Smooth muscle cell of trachea (primary cell): ENCODE results near the gene ANKDD1A. TPM values are rescaled to one million over a fixed set of nuclear protein-coding genes. Genes with fewer than 3 reads are reported as not detected.

ENCODE experiments used
- total RNA-seq: library from RNA; depleted of rRNA; stranded (reverse); fragments of >200 nt; gene quantifications from 2 replicates; pipeline ENCODE4 v1.2.1, GENCODE V29; 2014

The ANKDD1A gene
- total RNA-seq = 9.2 and 19.0 TPM in 2 replicates

GRCh38 chr15:64911311-64912186, at the start of gene ANKDD1A:
Gene ANKDD1A, plus strand, starts transcription at chr15:64911902. Its CDS starts 29 bp downstream, at chr15:64911931.

GRCh38 chr15:64989416-64990167, 77.9 kb downstream of the ANKDD1A start, which contains the start of gene SPG21:
Gene SPG21, minus strand, starts transcription at chr15:64989914. Its CDS starts 6,345 bp downstream, at chr15:64983569.

Other genes with a start within 250 kb of the ANKDD1A start
- gene RBPMS2, start 136.3 kb upstream of the ANKDD1A start, total RNA-seq = not detected in 2 replicates
- gene PIF1, start 86.3 kb upstream of the ANKDD1A start, total RNA-seq = 5.0 and 19.1 TPM in 2 replicates
- gene PLEKHO2, start 70.0 kb upstream of the ANKDD1A start, total RNA-seq = 56.1 and 107 TPM in 2 replicates
- 99.6 and 106 TPM in 2 replicates for gene SPG21, start 78.0 kb downstream of the ANKDD1A start, total RNA-seq
- gene MTFMT, start 117.7 kb downstream of the ANKDD1A start, total RNA-seq = 26.6 and 29.1 TPM in 2 replicates
- 0.66 and 1.5 TPM in 2 replicates for gene SLC51B, start 133.5 kb downstream of the ANKDD1A start, total RNA-seq
- gene RASL12, start 156.1 kb downstream of the ANKDD1A start, total RNA-seq = 86.5 and 108 TPM in 2 replicates
- gene KBTBD13, start 164.8 kb downstream of the ANKDD1A start, total RNA-seq = under 0.01 and 0.17 TPM in 2 replicates
- 1.5 and 2.0 TPM in 2 replicates for gene UBAP1L, start 203.3 kb downstream of the ANKDD1A start, total RNA-seq
- gene PDCD7, start 221.9 kb downstream of the ANKDD1A start, total RNA-seq = 25.3 and 26.1 TPM in 2 replicates